Transverse colon (tissue), 4 donors: ENCODE results near the gene MT1F. TPM values are rescaled to one million over a fixed set of nuclear protein-coding genes. Genes with fewer than 3 reads are reported as not detected.
"Not testable (repeated sequence)": the region's sequence is repeated elsewhere in the genome, so short reads cannot be mapped to it uniquely, and the experiment has no call there.

Source experiments
- DNase-seq: peaks from one replicate; pipeline ENCODE4 v3.0.0-alpha.2; 2019
- H3K27ac ChIP-seq, 4 donors: fragments of 200-600 bp; sonication (generic); 2 replicates each; pipeline ENCODE4 v1.5.1; 2016 to 2018; ENCODE audit warnings: inconsistent platforms in 4 of 4
- H3K27me3 ChIP-seq: fragments of 200-600 bp; sonication (generic); 2 replicates; pipeline ENCODE4 v1.5.1; 2017; ENCODE audit warnings: inconsistent platforms
- H3K36me3 ChIP-seq, 4 donors: fragments of 200-600 bp; sonication (generic); 2 replicates each; pipeline ENCODE4 v1.5.1; 2017 to 2019; ENCODE audit warnings: inconsistent platforms in 4 of 4
- H3K4me1 ChIP-seq, 4 donors: fragments of 200-600 bp; sonication (generic); 2 replicates each; pipeline ENCODE4 v1.5.1; 2017 to 2020; ENCODE audit warnings: inconsistent platforms in 4 of 4
- H3K4me3 ChIP-seq, 4 donors: fragments of 200-600 bp; sonication (generic); 1 replicate in 1 of 4; 2 replicates in 3 of 4; pipeline versions ENCODE4 v1.5.1 to v1.6.1; 2017 to 2019; ENCODE audit warnings: inconsistent platforms in 4 of 4
- H3K9me3 ChIP-seq, 2 donors: fragments of 200-600 bp; sonication (generic); 2 replicates each; pipeline ENCODE4 v1.5.1; 2017 to 2019; ENCODE audit warnings: inconsistent platforms in 2 of 2
- CTCF ChIP-seq, 5 experiments: fragments of 200-600 bp in 3 of 5; fragments of 450-650 bp in 2 of 5; sonication (generic) in 3 of 5; IDR thresholded peaks; 1 replicate in 2 of 5; 2 replicates in 3 of 5; pipeline ENCODE4 v1.5.1; 2016 to 2017; ENCODE audit warnings: antibody characterized with exemption in 5 of 5, inconsistent platforms in 3 of 5, mild to moderate bottlenecking in 2 of 5, moderate library complexity in 1 of 5
- EP300 ChIP-seq: sonication (generic); formaldehyde crosslinking; IDR thresholded peaks from one replicate; pipeline ENCODE4 v1.6.1; 2017; ENCODE audit warnings: antibody characterized with exemption, low read depth
- POLR2A ChIP-seq: fragments of 450-650 bp; IDR thresholded peaks from one replicate; pipeline ENCODE4 v1.6.1; 2016; ENCODE audit warnings: antibody characterized with exemption, mild to moderate bottlenecking, moderate library complexity
- POLR2AphosphoS5 ChIP-seq, 3 donors: sonication (generic); formaldehyde crosslinking; IDR thresholded peaks; one replicate each; pipeline ENCODE4 v1.6.1; 2016; ENCODE audit warnings: antibody characterized with exemption in 3 of 3
- WGBS, 2 donors: methylation state at CpG; one replicate each; pipeline ENCODE4 v1.1.5; 2018; ENCODE audit warnings: low coverage in 1 of 2; 5-methylcytosine and 5-hydroxymethylcytosine counted together
- in situ Hi-C, 4 donors: fragments of 200-750 bp; cut with MboI; loops; one replicate each; pipeline versions ENCODE4 v1.15.0 to v1.15.1; 2017; ENCODE audit warnings: low sequenced_read_pairs in 3 of 4, low pct_ligation_motif_present in 1 of 4, low pct_unique_long_range_greater_than_20kb in 1 of 4
- intact Hi-C: fragments of 100-400 bp; cut with DNase I; formaldehyde crosslinking; loops from one replicate; pipeline ENCODE4 v1.15.1; 2023; ENCODE audit warnings: low total_unique reads
- total RNA-seq, 4 donors: library from RNA; depleted of rRNA; stranded (reverse); fragments of >200 nt; gene quantifications; one replicate each; pipeline ENCODE4 v1.1.0, GENCODE V29; 2016

Gene MT1F
- total RNA-seq, 4 donors from 2014 or later: 6.8 to 54.5 (median 18.9) TPM

- intact Hi-C loops: no loop called here
- Histone ChIP-seq H3K4me1 (peaks cover 5 to 23% (median 17%) of the 10 kb centered on the region in 4 donors), H3K27ac (peak overlapping the region in 3 of 4 donors; percentile 59 to 79 (median 75)), H3K9me3 (no peaks in the 10 kb centered on the region), H3K36me3 (no peaks in the 10 kb centered on the region), H3K27me3 (peaks cover 29% of the 10 kb centered on the region), H3K4me3 (peak overlapping the region in 3 of 4 donors; percentile 45 to 54 (median 50))
- TF ChIP-seq POLR2AphosphoS5 (IDR thresholded peaks at IDR 0.05) (no peak), CTCF (IDR thresholded peaks at IDR 0.05) (no peak), EP300 (no peak), POLR2A (no peak)
- peak; percentile 54 for DNase-seq
- in situ Hi-C loops: no loop called here
- WGBS, 2 donors: 27% methylated on average over 10 of the region's 10 CpGs; no CpG with 5 or more reads in 1 of the 2 donors
Observed at GRCh38 chr16:56658327-56658875, 642 bp downstream of the MT1F start.

GRCh38 chr16:56662357-56663354 lies 4.9 kb downstream of the MT1F start:
- H3K9me3 ChIP-seq: no peaks in the 10 kb centered on the region
- WGBS, 2 donors: 22 to 50% methylated on average over 9 to 46 of the region's 48 CpGs
- peaks cover 61% of the 10 kb centered on the region for H3K27me3 ChIP-seq
- intact Hi-C loops (no loop called here), in situ Hi-C loops (no loop called here)
- TF ChIP-seq EP300: no peak
- TF ChIP-seq CTCF (IDR thresholded peaks at IDR 0.05): no peak
- no peak for TF ChIP-seq POLR2AphosphoS5 (IDR thresholded peaks at IDR 0.05)
- no peak for TF ChIP-seq POLR2A
- H3K36me3 ChIP-seq: no peaks in the 10 kb centered on the region
- H3K27ac ChIP-seq: no peak overlapping the region
- H3K4me3 ChIP-seq: peak overlapping the region in 1 of 4 donors; percentile 23
- no peak for DNase-seq
- peaks cover 5 to 21% (median 15%) of the 10 kb centered on the region in 4 donors for H3K4me1 ChIP-seq

- H3K9me3 ChIP-seq: no peaks in the 10 kb centered on the region
- intact Hi-C loops: no loop called here
- in situ Hi-C loops: no loop called here
- no peak overlapping the region for H3K4me3 ChIP-seq
- no peak for DNase-seq
- H3K4me1 ChIP-seq: peaks cover 4 to 28% (median 14%) of the 10 kb centered on the region in 4 donors
- no peak for TF ChIP-seq POLR2AphosphoS5 (IDR thresholded peaks at IDR 0.05)
- no peak for TF ChIP-seq POLR2A
- TF ChIP-seq CTCF (IDR thresholded peaks at IDR 0.05): no peak
- no peak for TF ChIP-seq EP300
- peaks cover 69% of the 10 kb centered on the region for H3K27me3 ChIP-seq
- no peak overlapping the region for H3K27ac ChIP-seq
- WGBS, 2 donors: 83 to 100% methylated on average over 1 of the region's 1 CpG
- H3K36me3 ChIP-seq: no peaks in the 10 kb centered on the region
Observed at GRCh38 chr16:56664506-56664905, 6.7 kb downstream of the MT1F start.

- H3K36me3 ChIP-seq, intact Hi-C loops, H3K27ac ChIP-seq, H3K9me3 ChIP-seq, H3K4me3 ChIP-seq, DNase-seq, in situ Hi-C loops: not testable (repeated sequence)
- WGBS, 2 donors: 72 to 80% methylated on average over 5 to 8 of the region's 8 CpGs
- Histone ChIP-seq H3K4me1 (peaks cover 5 to 34% (median 19%) of the 10 kb centered on the region in 4 donors), H3K27me3 (peaks cover 80% of the 10 kb centered on the region)
Observed at GRCh38 chr16:56665286-56666261, 7.8 kb downstream of the MT1F start.
